Esophagus (tissue), 2 donors: Measurements from ENCODE around the gene SUMO2. TPM values are rescaled to one million over a fixed set of nuclear protein-coding genes. Genes with fewer than 3 reads are reported as not detected.

Source experiments
- polyA plus RNA-seq, 2 donors: library from polyadenylated mRNA; stranded (reverse); fragments of 200-250 nt; gene quantifications; one replicate each; pipeline ENCODE4 v1.2.3, GENCODE V29; 2013
- donor health status: healthy with polysubstance abuse.
- donor health status: Bipolar disorder and iron deficiency.

Gene SUMO2
- polyA plus RNA-seq, 2 donors: 68.8 to 76.0 TPM

Other genes with a start within 250 kb of the SUMO2 start
- 10 to 100 TPM; 11.2 to 16.1 TPM for gene OTOP3, start 247.1 kb downstream of the SUMO2 start, polyA plus RNA-seq
- gene HID1, start 210.2 kb downstream of the SUMO2 start, polyA plus RNA-seq: 1 to 10 TPM; 2.7 to 6.6 TPM
- 1 to 10 TPM; 3.6 to 4.3 TPM for gene CDR2L, start 195.3 kb downstream of the SUMO2 start, polyA plus RNA-seq
- gene MRPL58, start 170.3 kb downstream of the SUMO2 start, polyA plus RNA-seq: 10 to 100 TPM; 31.8 to 42.4 TPM
- 100 to 1,000 TPM; 465 to 697 TPM for gene ATP5PD, start 136.0 kb downstream of the SUMO2 start, polyA plus RNA-seq
- 10 to 100 TPM in 1 of 2 donors, 1 to 10 TPM in 1; 10.0 to 11.5 TPM for gene KCTD2, start 135.7 kb downstream of the SUMO2 start, polyA plus RNA-seq
- gene SLC16A5, start 95.0 kb downstream of the SUMO2 start, polyA plus RNA-seq: 1 to 10 TPM; 8.7 to 10.0 TPM
- gene ARMC7, start 73.0 kb downstream of the SUMO2 start, polyA plus RNA-seq: 1 to 10 TPM; 6.3 to 7.0 TPM
- 10 to 100 TPM; 64.2 to 79.0 TPM for gene NT5C, start 51.2 kb downstream of the SUMO2 start, polyA plus RNA-seq
- 100 to 1,000 TPM; 292 to 300 TPM for gene JPT1, start 28.4 kb downstream of the SUMO2 start, polyA plus RNA-seq
- gene NUP85, start 22.7 kb upstream of the SUMO2 start, polyA plus RNA-seq: 10 to 100 TPM; 31.1 to 37.1 TPM
- gene GGA3, start 78.6 kb upstream of the SUMO2 start, polyA plus RNA-seq: 10 to 100 TPM; 22.8 to 33.2 TPM
- 10 to 100 TPM; 44.8 to 70.5 TPM for gene MRPS7, start 78.9 kb upstream of the SUMO2 start, polyA plus RNA-seq
- 10 to 100 TPM in 1 of 2 donors, 1 to 10 TPM in 1; 9.3 to 23.3 TPM for gene MIF4GD, start 88.3 kb upstream of the SUMO2 start, polyA plus RNA-seq
- 1 to 10 TPM; 7.8 to 9.3 TPM for gene SLC25A19, start 106.5 kb upstream of the SUMO2 start, polyA plus RNA-seq
- 10 to 100 TPM; 23.2 to 36.6 TPM for gene GRB2, start 222.7 kb upstream of the SUMO2 start, polyA plus RNA-seq